GM12891 (cell line): ENCODE results near the gene FBXL7.

Source experiments
- POLR2A ChIP-seq: IDR thresholded peaks from 2 replicates; pipeline ENCODE4 v1.6.1; 2011; ENCODE audit warnings: low read depth, low read length, control low read depth
- POLR2AphosphoS5 ChIP-seq: IDR thresholded peaks from 2 replicates; pipeline ENCODE4 v1.6.1; 2011; ENCODE audit warnings: low read depth, low read length, control low read depth

DNA sequence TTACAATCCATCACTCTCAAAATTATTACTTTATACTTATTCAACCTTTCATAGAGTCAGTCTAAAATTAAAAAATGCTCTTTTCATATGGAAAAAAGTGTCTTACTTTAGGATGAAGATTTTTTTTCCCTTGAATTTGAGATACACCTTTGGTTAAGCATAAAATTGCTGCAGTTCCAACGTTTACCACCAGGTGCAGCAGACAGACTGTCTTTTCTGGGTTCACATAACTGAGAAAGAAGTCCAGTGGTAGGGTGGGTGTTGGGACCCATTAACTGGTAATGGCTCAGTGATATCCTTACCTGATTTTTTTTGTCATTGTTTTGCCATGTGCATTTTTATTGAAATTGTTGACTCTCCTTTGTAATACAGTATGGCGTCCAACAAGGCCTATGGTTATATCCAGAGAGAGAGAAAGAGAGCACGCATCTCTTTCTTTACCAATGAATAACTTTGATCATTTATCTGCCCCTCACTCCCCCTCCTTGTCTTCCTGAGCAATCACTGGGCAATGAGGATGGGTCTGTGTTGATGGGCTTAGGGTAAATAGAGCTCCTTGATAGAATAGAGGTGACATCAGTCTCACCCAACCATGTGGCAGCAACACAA, 98.4 kb downstream of the FBXL7 start:
- no peak for TF ChIP-seq POLR2A
- no peak for TF ChIP-seq POLR2AphosphoS5
